Kasumi-1 (cell line): ENCODE data around the gene NIPAL4.

Experiments used
- DNase-seq, 2 experiments: peaks; one replicate each; lab custom pipeline; 2025; lab: John Stamatoyannopoulos, UW

Gene NIPAL4

DNA sequence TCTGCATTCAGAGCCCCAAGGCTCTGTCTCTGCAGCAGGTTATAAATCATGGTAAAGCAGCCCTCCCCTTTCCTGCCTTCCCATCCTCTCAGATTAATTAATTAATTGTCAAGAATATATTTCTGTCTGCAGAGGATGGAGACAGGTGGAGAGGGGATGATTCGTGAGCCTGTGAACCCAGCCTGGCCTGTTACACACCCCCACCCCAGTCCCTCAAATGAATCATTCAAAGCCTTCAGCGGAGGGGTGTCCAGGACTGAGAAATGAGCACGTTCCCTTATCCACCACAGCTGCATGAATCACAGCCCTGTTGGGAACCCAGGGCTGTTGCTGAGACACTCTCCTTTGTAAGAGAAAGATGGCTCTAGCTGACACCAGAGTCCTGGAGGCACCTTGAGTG is 56.0 kb downstream of the NIPAL4 start:
- DNase-seq: no peak

- no peak for DNase-seq
Measured at GRCh38 chr5:157516626-157517325, 56.8 kb downstream of the NIPAL4 start.

DNA sequence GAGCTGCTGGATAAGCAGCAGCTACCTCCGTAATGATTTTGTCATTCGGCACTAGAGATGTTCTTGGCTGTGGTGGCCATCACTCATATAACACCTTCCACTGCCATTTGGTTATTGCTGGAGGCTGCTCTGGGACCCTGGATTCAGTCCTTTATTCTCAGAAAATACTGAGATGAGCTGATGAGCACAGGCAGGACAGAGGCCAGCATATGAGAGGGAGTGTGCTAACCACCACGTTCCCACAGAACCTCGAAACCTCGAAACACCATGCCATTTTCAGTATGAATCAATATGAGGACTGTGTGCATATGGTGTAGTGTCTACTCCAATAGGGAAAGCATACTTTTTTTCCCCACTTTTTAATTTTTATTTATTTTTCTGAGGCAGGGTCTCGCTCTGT is 59.0 kb downstream of the NIPAL4 start:
- DNase-seq: no peak

DNA sequence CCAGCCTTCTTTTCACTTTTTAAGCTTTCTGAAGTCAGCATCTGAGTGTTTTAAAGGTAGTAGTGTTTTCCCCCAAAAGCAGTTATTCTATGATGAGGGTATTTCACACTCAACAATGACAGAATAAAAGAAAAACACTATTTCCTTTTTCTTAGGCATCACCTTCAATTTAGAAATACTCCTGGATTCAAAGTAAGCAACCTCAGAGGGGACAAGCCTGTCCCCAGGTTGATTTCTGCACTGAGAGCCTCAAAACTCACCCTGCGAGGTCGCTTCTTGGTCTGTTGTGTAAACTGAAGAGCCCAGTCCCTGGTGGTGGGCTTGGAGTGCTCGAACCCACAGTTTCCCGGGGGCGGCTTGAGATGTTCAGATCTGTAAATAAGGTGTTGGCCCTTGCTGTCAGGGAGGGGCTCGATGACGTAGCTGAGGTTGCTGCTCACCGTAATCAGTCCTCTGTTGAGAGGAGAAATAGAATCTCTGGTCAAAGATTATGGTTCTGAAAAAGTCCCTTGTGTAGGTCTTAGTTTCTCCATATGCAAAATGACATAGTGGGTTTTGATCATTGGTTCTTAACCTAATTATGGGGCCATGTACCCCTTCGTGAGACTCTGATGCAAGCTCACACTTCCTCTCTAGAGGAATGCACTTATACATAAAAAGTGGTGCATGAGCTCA is 59.7 kb downstream of the NIPAL4 start:
- DNase-seq: no peak

- DNase-seq: no peak
Measured at GRCh38 chr5:157520911-157521703, 61.1 kb downstream of the NIPAL4 start.

- DNase-seq: no peak
Measured at GRCh38 chr5:157521704-157522029, 61.7 kb downstream of the NIPAL4 start.

DNA sequence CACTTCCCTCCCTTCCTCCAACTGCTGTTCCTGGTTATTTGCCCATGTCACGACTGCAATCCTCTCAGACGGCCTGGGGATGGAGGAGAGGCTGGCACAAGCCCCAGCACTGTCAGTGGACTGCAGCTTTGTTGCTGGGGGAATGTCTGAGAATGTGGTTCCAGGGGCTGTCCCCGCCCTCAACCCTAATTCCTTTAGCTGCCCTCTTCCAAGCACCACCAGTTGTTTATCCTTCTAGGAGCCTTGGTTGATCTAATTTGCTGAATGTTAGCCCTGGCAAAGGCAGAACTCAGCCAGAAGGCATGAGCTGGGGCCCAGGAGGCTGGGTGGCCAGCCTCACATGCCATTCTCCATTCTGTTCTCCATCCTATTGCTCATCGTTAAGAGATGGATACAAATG is 64.0 kb downstream of the NIPAL4 start:
- no peak for DNase-seq
